B cell (primary cell): ENCODE results near the gene KCNF1. TPM values are rescaled to one million over a fixed set of nuclear protein-coding genes. Genes with fewer than 3 reads are reported as not detected.

Experiments
- ATAC-seq: fragments of 200-7000 bp; cut with Tn5 transposase; one replicate; pipeline ENCODE4 v1.10.0; 2021; ENCODE audit warnings: low read depth, mild to moderate bottlenecking, moderate number of reproducible peaks, moderate library complexity
- CTCF ChIA-PET: fragments of 350-600 bp; sonication (Branson Sonifier 250); formaldehyde crosslinking; loops from one replicate; lab custom pipeline; 2021; ENCODE audit warnings: antibody characterized with exemption, inconsistent platforms; lab: Charles Lee
- POLR2A ChIA-PET: fragments of 350-600 bp; sonication (Branson Sonifier 250); formaldehyde crosslinking; loops from one replicate; lab custom pipeline; 2021; ENCODE audit warnings: antibody characterized with exemption; lab: Charles Lee
- DNase-seq: peaks from one replicate; pipeline ENCODE4 v3.0.0; 2013
- H2AFZ ChIP-seq: 2 replicates; pipeline ENCODE4 v1.6.1; 2012; ENCODE audit warnings: mild to moderate bottlenecking, low read depth, low read length; ENCODE audit not compliant: insufficient read depth, poor library complexity, severe bottlenecking
- H3K27ac ChIP-seq, 2 donors: 1 replicate in 1 of 2; 2 replicates in 1 of 2; pipeline ENCODE4 v1.5.1; 2012 to 2013; ENCODE audit warnings: low read length in 2 of 2, mild to moderate bottlenecking in 2 of 2, moderate library complexity in 1 of 2
- H3K27me3 ChIP-seq, 4 experiments: fragments of 200-600 bp in 1 of 4; sonication (generic) in 1 of 4; replicated peaks in 1 of 4; 1 replicate in 2 of 4; 2 replicates in 2 of 4; pipeline versions ENCODE4 v1.6.1 to v1.7.0; 2013 to 2016; ENCODE audit warnings: low read length in 3 of 4, mild to moderate bottlenecking in 2 of 4, mixed read lengths in 1 of 4, moderate library complexity in 1 of 4; ENCODE audit not compliant: insufficient read depth in 4 of 4, control insufficient read depth in 3 of 4; ENCODE audit errors: control extremely low read depth in 1 of 4
- H3K36me3 ChIP-seq, 2 experiments: replicated peaks in 1 of 2; 1 replicate in 1 of 2; 2 replicates in 1 of 2; pipeline versions ENCODE4 v1.6.1 to v1.7.1; 2013; ENCODE audit warnings: low read length in 1 of 2; ENCODE audit not compliant: insufficient read depth in 2 of 2, control insufficient read depth in 1 of 2; ENCODE audit errors: control extremely low read depth in 1 of 2, extremely low read depth in 1 of 2
- H3K4me1 ChIP-seq, 2 donors: fragments of 200-600 bp in 1 of 2; sonication (generic) in 1 of 2; 1 replicate in 1 of 2; 2 replicates in 1 of 2; pipeline versions ENCODE4 v1.5.1 to v1.6.1; 2013 to 2017; ENCODE audit warnings: low read length in 2 of 2; ENCODE audit not compliant: control insufficient read depth in 2 of 2, insufficient read depth in 2 of 2
- H3K4me2 ChIP-seq: replicated peaks from 2 replicates; pipeline ENCODE3; 2012; ENCODE audit warnings: mild to moderate bottlenecking, low read depth, low read length; ENCODE audit not compliant: poor library complexity, severe bottlenecking
- H3K4me3 ChIP-seq, 5 experiments: fragments of 200-600 bp in 1 of 5; sonication (generic) in 1 of 5; 1 replicate in 3 of 5; 2 replicates in 2 of 5; pipeline versions ENCODE4 v1.5.1 to v1.7.0; 2011 to 2016; ENCODE audit warnings: low read length in 4 of 5, mild to moderate bottlenecking in 4 of 5, low read depth in 2 of 5, control low read depth in 1 of 5, moderate library complexity in 1 of 5; ENCODE audit not compliant: insufficient read depth in 1 of 5; ENCODE audit errors: control extremely low read depth in 1 of 5, extremely low read depth in 1 of 5
- H3K79me2 ChIP-seq: fragments of 200-600 bp; sonication (generic); one replicate; pipeline ENCODE4 v1.6.0; 2016; ENCODE audit warnings: low read length; ENCODE audit not compliant: control insufficient read depth, insufficient read depth
- H3K9ac ChIP-seq: fragments of 200-600 bp; sonication (generic); 2 replicates; pipeline ENCODE4 v1.6.1; 2017; ENCODE audit warnings: mild to moderate bottlenecking, low read length, moderate library complexity
- H3K9me3 ChIP-seq, 3 donors: one replicate each; pipeline versions ENCODE4 v1.6.1 to v1.7.1; 2013; ENCODE audit warnings: low read length in 2 of 3; ENCODE audit not compliant: control insufficient read depth in 2 of 3, insufficient read depth in 1 of 3; ENCODE audit errors: control extremely low read depth in 1 of 3
- H4K20me1 ChIP-seq: 2 replicates; pipeline ENCODE4 v1.6.0; 2012; ENCODE audit warnings: mild to moderate bottlenecking, low read length; ENCODE audit not compliant: insufficient read depth, control insufficient read depth, poor library complexity, severe bottlenecking
- H3K27ac Mint-ChIP-seq: one replicate; pipeline ENCODE4 v1.8.0; 2021; ENCODE audit warnings: mixed read lengths
- H3K27me3 Mint-ChIP-seq: one replicate; pipeline ENCODE4 v1.8.0; 2021; ENCODE audit warnings: mixed read lengths
- H3K4me1 Mint-ChIP-seq: one replicate; pipeline ENCODE4 v1.8.0; 2021; ENCODE audit warnings: mixed read lengths
- H3K4me3 Mint-ChIP-seq: one replicate; pipeline ENCODE4 v1.8.0; 2021; ENCODE audit warnings: mixed read lengths
- H3K9me3 Mint-ChIP-seq: one replicate; pipeline ENCODE4 v1.8.0; 2022; ENCODE audit warnings: mixed read lengths; ENCODE audit not compliant: insufficient read depth
- EZH2 ChIP-seq: IDR thresholded peaks from 2 replicates; pipeline ENCODE4 v1.6.1; 2012; ENCODE audit warnings: borderline replicate concordance, low read depth, mild to moderate bottlenecking, moderate library complexity, low read length; ENCODE audit not compliant: insufficient read depth, poor library complexity, severe bottlenecking
- WGBS: methylation state at CpG from one replicate; pipeline ENCODE4 v1.1.5; 2013; ENCODE audit warnings: missing lambda C conversion rate; ENCODE audit not compliant: insufficient coverage; 5-methylcytosine and 5-hydroxymethylcytosine counted together
- intact Hi-C: fragments of 100-400 bp; cut with micrococcal nuclease; formaldehyde crosslinking; loops from one replicate; pipeline ENCODE4 v1.10.0; 2022
- polyA plus RNA-seq: library from polyadenylated mRNA; depleted of rRNA; stranded (reverse); fragments of >200 nt; gene quantifications from 2 replicates; pipeline ENCODE4 v1.2.3, GENCODE V29; 2012
- total RNA-seq, 2 donors: library from RNA; stranded (reverse); fragments of 120-200 nt in 1 of 2; gene quantifications; 1 replicate in 1 of 2; 2 replicates in 1 of 2; pipeline versions ENCODE4 v1.2.3 to v1.2.4, GENCODE V29; 2013 to 2022
- TF ChIP-seq, protein P1 (sequence below): fragments of 200-600 bp; IDR thresholded peaks from one replicate; pipeline ENCODE4 v1.8.0; 2022; ENCODE audit warnings: antibody characterized with exemption, mild to moderate bottlenecking

KCNF1 gene
- total and polyA plus RNA-seq, 2 donors (not counting 1 experiment from before 2014, with no cell fraction given), result not detected

DNA sequence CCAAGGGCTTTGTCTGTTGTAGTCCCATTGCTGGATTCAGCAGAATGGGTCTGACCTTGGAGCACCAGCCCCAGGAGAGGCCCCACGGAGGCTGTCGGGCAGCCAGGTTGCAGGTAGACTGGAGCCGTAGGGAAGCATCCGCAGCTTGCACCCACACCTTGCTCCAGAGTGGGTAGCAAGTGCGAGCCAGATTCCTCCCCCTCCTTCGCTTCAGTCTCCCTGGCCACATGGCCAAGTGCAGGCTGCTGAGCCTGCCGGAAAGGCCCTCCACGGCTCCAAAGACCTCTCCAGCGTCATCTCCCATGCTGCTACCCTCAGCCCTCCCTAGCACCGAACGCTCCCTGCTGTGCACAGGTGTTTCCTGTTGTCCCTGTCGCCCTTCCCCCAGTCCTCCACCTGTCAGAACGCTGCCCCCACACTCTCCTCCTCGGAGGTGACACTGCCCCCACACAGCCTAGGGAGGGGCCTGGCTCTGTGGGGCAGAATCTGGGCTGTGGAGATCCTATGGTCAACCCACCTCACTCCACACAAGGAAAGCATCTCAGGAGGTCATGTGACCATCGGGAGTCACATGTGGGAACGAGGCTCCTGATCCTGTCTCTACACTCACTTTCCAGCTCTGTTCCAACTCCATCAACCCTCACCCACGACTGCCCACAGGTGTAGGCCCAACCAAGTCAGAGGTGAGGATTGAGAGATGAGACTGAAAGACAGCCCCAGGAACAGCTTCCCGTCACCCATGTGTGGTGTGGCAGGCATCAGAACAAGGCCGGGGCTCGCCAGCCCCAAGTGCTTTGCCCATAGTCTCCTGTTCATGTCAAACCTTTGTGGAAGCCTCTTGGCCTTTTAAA, 8.3 kb downstream of the KCNF1 start:
- intact Hi-C loops, result no loop called here
- H3K4me3 Mint-ChIP-seq, result no peak overlapping the region
- ATAC-seq (no peak), DNase-seq (no peak)
- no peak overlapping the region for H3K4me2 ChIP-seq
- CTCF ChIA-PET, result no interaction called here
- H4K20me1 ChIP-seq, result no peaks in the 10 kb centered on the region
- no peak overlapping the region for H3K4me3 ChIP-seq
- no peak overlapping the region for H3K27ac ChIP-seq
- H3K79me2 ChIP-seq, result no peaks in the 10 kb centered on the region
- WGBS, result 54% methylated on average over 18 of the region's 20 CpGs
- H3K9me3 Mint-ChIP-seq, result no peaks in the 10 kb centered on the region
- H3K36me3 ChIP-seq, result no peaks in the 10 kb centered on the region
- TF ChIP-seq EZH2, result no peak
- TF ChIP-seq, protein P1, sequence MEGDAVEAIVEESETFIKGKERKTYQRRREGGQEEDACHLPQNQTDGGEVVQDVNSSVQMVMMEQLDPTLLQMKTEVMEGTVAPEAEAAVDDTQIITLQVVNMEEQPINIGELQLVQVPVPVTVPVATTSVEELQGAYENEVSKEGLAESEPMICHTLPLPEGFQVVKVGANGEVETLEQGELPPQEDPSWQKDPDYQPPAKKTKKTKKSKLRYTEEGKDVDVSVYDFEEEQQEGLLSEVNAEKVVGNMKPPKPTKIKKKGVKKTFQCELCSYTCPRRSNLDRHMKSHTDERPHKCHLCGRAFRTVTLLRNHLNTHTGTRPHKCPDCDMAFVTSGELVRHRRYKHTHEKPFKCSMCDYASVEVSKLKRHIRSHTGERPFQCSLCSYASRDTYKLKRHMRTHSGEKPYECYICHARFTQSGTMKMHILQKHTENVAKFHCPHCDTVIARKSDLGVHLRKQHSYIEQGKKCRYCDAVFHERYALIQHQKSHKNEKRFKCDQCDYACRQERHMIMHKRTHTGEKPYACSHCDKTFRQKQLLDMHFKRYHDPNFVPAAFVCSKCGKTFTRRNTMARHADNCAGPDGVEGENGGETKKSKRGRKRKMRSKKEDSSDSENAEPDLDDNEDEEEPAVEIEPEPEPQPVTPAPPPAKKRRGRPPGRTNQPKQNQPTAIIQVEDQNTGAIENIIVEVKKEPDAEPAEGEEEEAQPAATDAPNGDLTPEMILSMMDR, result no peak
- peaks cover 0 to 3% (median 0%) of the 10 kb centered on the region in 3 donors for H3K9me3 ChIP-seq
- no peak overlapping the region for H3K27ac Mint-ChIP-seq
- H3K9ac ChIP-seq, result no peak overlapping the region
- no peak overlapping the region for H2AFZ ChIP-seq
- no peaks in the 10 kb centered on the region for H3K4me1 Mint-ChIP-seq
- no peaks in the 10 kb centered on the region for H3K27me3 ChIP-seq
- H3K27me3 Mint-ChIP-seq, result peaks cover 27% of the 10 kb centered on the region
- POLR2A ChIA-PET, result no interaction called here
- no peaks in the 10 kb centered on the region for H3K4me1 ChIP-seq

DNA sequence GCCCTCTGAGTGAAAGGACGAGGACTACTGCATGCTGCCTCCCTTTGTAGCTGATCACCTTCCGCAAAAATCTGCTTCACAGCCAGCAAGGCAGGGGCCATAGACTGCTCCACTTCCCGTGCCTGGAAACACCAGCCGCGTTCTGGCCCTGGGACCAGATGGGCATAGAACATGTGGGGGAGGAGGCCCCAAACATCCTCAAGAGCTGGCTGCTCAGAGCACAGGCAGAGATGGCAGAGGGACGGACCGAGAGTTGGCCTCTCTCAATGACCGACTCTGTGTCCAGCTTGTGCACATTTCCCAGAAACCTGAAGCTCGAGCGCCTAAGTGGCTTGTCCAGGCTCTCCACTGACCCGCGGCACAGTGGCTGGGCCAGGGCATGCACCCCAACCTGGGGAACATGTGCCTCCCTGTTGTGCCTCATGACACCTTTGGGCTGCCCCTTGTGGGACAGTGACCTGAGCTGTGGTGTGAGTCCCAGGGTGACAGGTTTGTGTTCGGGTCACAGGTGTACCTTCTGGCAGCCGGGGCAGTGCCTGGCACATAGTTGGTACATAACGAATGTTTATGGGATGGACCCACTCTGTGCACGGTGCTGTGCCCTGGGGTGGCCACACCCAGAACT, 9.1 kb downstream of the KCNF1 start:
- H3K9me3 Mint-ChIP-seq, result no peaks in the 10 kb centered on the region
- no peak overlapping the region for H3K27ac Mint-ChIP-seq
- no peaks in the 10 kb centered on the region for H3K36me3 ChIP-seq
- TF ChIP-seq EZH2, result no peak
- TF ChIP-seq, protein P1, result no peak
- POLR2A ChIA-PET, result no interaction called here
- DNase-seq (no peak), ATAC-seq (no peak)
- H3K79me2 ChIP-seq, result no peaks in the 10 kb centered on the region
- no peak overlapping the region for H3K4me3 Mint-ChIP-seq
- no peak overlapping the region for H3K9ac ChIP-seq
- no peaks in the 10 kb centered on the region for H3K4me1 ChIP-seq
- no peak overlapping the region for H2AFZ ChIP-seq
- intact Hi-C loops, result no loop called here
- no peaks in the 10 kb centered on the region for H3K9me3 ChIP-seq
- no peaks in the 10 kb centered on the region for H3K27me3 ChIP-seq
- no peaks in the 10 kb centered on the region for H4K20me1 ChIP-seq
- CTCF ChIA-PET, result no interaction called here
- H3K4me2 ChIP-seq, result no peak overlapping the region
- H3K27me3 Mint-ChIP-seq, result peaks cover 23% of the 10 kb centered on the region
- no peak overlapping the region for H3K27ac ChIP-seq
- H3K4me3 ChIP-seq, result no peak overlapping the region
- no peaks in the 10 kb centered on the region for H3K4me1 Mint-ChIP-seq
- 93% methylated on average over 16 of the region's 16 CpGs for WGBS
